ENCODE measurements around the gene TPSG1. TPM values are rescaled to one million over a fixed set of nuclear protein-coding genes. Genes with fewer than 3 reads are reported as not detected.

Gene TPSG1
- total RNA-seq, 1 experiment from 2014 or later: not detected

GRCh38 chr16:1202274-1202673, 22.8 kb downstream of the TPSG1 start:
- CTCF ChIA-PET: no interaction called here
- no peaks in the 10 kb centered on the region for H3K9me2 ChIP-seq (ENCODE audit: insufficient read depth)
- BruUV-seq (replicated peaks): no TSS peak
- no peaks in the 10 kb centered on the region for H3K27me3 ChIP-seq (ENCODE audit: insufficient read depth, low read length)
- TF ChIP-seq POLR2AphosphoS5 (IDR thresholded peaks at IDR 0.05; ENCODE audit: low read depth, low read length): no peak
- TF ChIP-seq POLR2A (IDR thresholded peaks at IDR 0.05; ENCODE audit: borderline replicate concordance, extremely low read depth, insufficient read depth, insufficient read length): no peak
- no peak for TF ChIP-seq CTCF (IDR thresholded peaks at IDR 0.05 in 2 of 3, conservative IDR thresholded peaks at IDR 0.05 in 1 of 3; ENCODE audit: borderline replicate concordance in 1 of 3, insufficient read depth in 1 of 3, low read depth in 2 of 3, low read length in 2 of 3)
- TF ChIP-seq JUND (IDR thresholded peaks at IDR 0.05): no peak
- no peak for TF ChIP-seq EZH2 (IDR thresholded peaks at IDR 0.05)
- no peak for TF ChIP-seq YY1 (IDR thresholded peaks at IDR 0.05; ENCODE audit: extremely low read depth, insufficient replicate concordance, low read depth, low read length)
- TF ChIP-seq SIN3A (IDR thresholded peaks at IDR 0.05; ENCODE audit: low read depth): no peak
- TF ChIP-seq REST (IDR thresholded peaks at IDR 0.05; ENCODE audit: low read depth): no peak
- TF ChIP-seq FOSL1 (IDR thresholded peaks at IDR 0.05; ENCODE audit: low read depth): no peak
- no peak for TF ChIP-seq SP1 (IDR thresholded peaks at IDR 0.05; ENCODE audit: low read depth)
- TF ChIP-seq RAD21 (IDR thresholded peaks at IDR 0.05; ENCODE audit: low read depth): no peak
- TF ChIP-seq CBX3 (IDR thresholded peaks at IDR 0.05; ENCODE audit: low read depth): no peak
- TF ChIP-seq ZFX (IDR thresholded peaks at IDR 0.05): no peak
- POLR2A ChIA-PET: no interaction called here
- no peak for ATAC-seq
- RAD21 ChIA-PET (ENCODE audit: low non-redundant PET in 1 of 2, low total read pairs in 2 of 2, uncharacterized antibody in 2 of 2, unreplicated experiment in 2 of 2): no interaction called here
- no peak overlapping the region for H3K27ac ChIP-seq (ENCODE audit: low read depth, low read length)
- H3K9ac ChIP-seq (ENCODE audit: low read length): no peak overlapping the region
- no peaks in the 10 kb centered on the region for H3K9me3 ChIP-seq (ENCODE audit: control insufficient read depth in 1 of 2, insufficient read depth in 1 of 2, low read depth in 1 of 2, low read length in 2 of 2)
- no peak overlapping the region for H3K4me2 ChIP-seq (ENCODE audit: low read length)
- no peaks in the 10 kb centered on the region for H4K20me1 ChIP-seq (ENCODE audit: insufficient read depth)
- intact Hi-C loops (cut with micrococcal nuclease): no loop called here
- no peaks in the 10 kb centered on the region for H3K79me2 ChIP-seq (ENCODE audit: insufficient read depth, low read length)
- H2AFZ ChIP-seq (ENCODE audit: low read depth, low read length, poor library complexity, severe bottlenecking): no peak overlapping the region
- peaks cover 0 to 14% of the 10 kb centered on the region in 2 experiments; a peak in 2 of 4 replicates for H3K4me1 ChIP-seq (ENCODE audit: control insufficient read depth in 1 of 2, insufficient read depth in 2 of 2, low read length in 2 of 2)
- H3K4me3 ChIP-seq (replicated peaks in 1 of 2; ENCODE audit: low read depth in 1 of 2, low read length in 2 of 2): no peak overlapping the region
- no peak for DNase-seq (ENCODE audit: low read depth, low spot score)
- no peaks in the 10 kb centered on the region for H3K36me3 ChIP-seq (ENCODE audit: control insufficient read depth in 1 of 2, insufficient read depth in 2 of 2, low read length in 2 of 2)
